ENCODE data around the gene WEE2.

DNA sequence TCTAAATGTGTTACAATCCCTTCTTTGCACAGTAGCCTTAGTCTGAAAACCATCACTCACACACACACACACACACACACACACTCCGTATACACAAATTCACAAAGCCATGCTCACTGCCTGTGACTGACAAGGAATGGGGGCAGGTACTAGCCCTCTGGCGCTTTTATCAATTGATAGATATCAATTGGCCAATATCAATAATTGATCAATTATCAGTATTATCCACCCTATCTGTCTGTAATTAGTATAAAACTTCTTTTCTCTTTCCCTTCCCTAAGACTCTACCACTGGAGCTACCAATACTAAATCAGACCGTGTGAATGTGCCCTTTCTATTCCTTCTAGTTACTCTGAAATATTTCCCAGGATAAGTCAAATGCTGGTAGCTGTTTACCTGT is 8.3 kb upstream of the WEE2 start:
- TF ChIP-seq, protein P1, sequence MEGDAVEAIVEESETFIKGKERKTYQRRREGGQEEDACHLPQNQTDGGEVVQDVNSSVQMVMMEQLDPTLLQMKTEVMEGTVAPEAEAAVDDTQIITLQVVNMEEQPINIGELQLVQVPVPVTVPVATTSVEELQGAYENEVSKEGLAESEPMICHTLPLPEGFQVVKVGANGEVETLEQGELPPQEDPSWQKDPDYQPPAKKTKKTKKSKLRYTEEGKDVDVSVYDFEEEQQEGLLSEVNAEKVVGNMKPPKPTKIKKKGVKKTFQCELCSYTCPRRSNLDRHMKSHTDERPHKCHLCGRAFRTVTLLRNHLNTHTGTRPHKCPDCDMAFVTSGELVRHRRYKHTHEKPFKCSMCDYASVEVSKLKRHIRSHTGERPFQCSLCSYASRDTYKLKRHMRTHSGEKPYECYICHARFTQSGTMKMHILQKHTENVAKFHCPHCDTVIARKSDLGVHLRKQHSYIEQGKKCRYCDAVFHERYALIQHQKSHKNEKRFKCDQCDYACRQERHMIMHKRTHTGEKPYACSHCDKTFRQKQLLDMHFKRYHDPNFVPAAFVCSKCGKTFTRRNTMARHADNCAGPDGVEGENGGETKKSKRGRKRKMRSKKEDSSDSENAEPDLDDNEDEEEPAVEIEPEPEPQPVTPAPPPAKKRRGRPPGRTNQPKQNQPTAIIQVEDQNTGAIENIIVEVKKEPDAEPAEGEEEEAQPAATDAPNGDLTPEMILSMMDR (IDR thresholded peaks at IDR 0.05; ENCODE audit: insufficient read depth, low read length, poor library complexity, severe bottlenecking) = no peak
- no peak for TF ChIP-seq EZH2phosphoT487 (conservative IDR thresholded peaks at IDR 0.05; ENCODE audit: low read length)
